CD4-positive, alpha-beta T cell (primary cell): ENCODE measurements around the gene ANKRD9. TPM values are rescaled to one million over a fixed set of nuclear protein-coding genes. Genes with fewer than 3 reads are reported as not detected.

Experiments used
- ATAC-seq: fragments of 200-7000 bp; cut with Tn5 transposase; one replicate; pipeline ENCODE4 v1.10.0; 2022; ENCODE audit warnings: mild to moderate bottlenecking; ENCODE audit not compliant: poor library complexity
- CTCF ChIA-PET: fragments of 350-600 bp; sonication (Branson Sonifier 250); formaldehyde crosslinking; loops from one replicate; lab custom pipeline; 2021; ENCODE audit warnings: antibody characterized with exemption, inconsistent platforms; lab: Charles Lee
- POLR2A ChIA-PET: fragments of 350-600 bp; sonication (Branson Sonifier 250); formaldehyde crosslinking; loops from one replicate; lab custom pipeline; 2021; ENCODE audit warnings: antibody characterized with exemption, inconsistent platforms; lab: Charles Lee
- DNase-seq, 14 experiments: peaks; one replicate each; pipeline ENCODE4 v3.0.0-alpha.2; 2013 to 2020; ENCODE audit warnings: mixed read lengths in 2 of 14
- H3K27ac ChIP-seq, 2 donors: one replicate each; pipeline versions ENCODE4 v1.5.1 to v1.7.0; 2013; ENCODE audit warnings: low read length in 2 of 2, low read depth in 1 of 2, mild to moderate bottlenecking in 1 of 2
- H3K27me3 ChIP-seq, 2 experiments: 1 replicate in 1 of 2; 2 replicates in 1 of 2; pipeline versions ENCODE4 v1.6.1 to v1.7.0; 2013; ENCODE audit warnings: low read length in 2 of 2, control low read depth in 1 of 2, mild to moderate bottlenecking in 1 of 2, moderate library complexity in 1 of 2; ENCODE audit not compliant: insufficient read depth in 2 of 2, control insufficient read depth in 1 of 2
- H3K36me3 ChIP-seq: one replicate; pipeline ENCODE4 v1.6.1; 2013; ENCODE audit warnings: low read length, control low read depth; ENCODE audit not compliant: insufficient read depth
- H3K4me1 ChIP-seq: one replicate; pipeline ENCODE4 v1.6.1; 2013; ENCODE audit warnings: low read length, control low read depth; ENCODE audit not compliant: insufficient read depth
- H3K4me3 ChIP-seq: one replicate; pipeline ENCODE4 v1.5.1; 2013; ENCODE audit warnings: mild to moderate bottlenecking, low read length, moderate library complexity
- H3K9me3 ChIP-seq, 2 experiments: 1 replicate in 1 of 2; 2 replicates in 1 of 2; pipeline versions ENCODE4 v1.6.1 to v1.7.0; 2013; ENCODE audit warnings: low read length in 2 of 2, mild to moderate bottlenecking in 2 of 2, control low read depth in 1 of 2, moderate library complexity in 1 of 2; ENCODE audit not compliant: control insufficient read depth in 1 of 2, insufficient read depth in 1 of 2
- H3K27ac Mint-ChIP-seq: one replicate; pipeline ENCODE4 v1.8.0; 2020; ENCODE audit warnings: mixed read lengths
- H3K27me3 Mint-ChIP-seq: one replicate; pipeline ENCODE4 v1.8.0; 2021; ENCODE audit warnings: mixed read lengths
- H3K36me3 Mint-ChIP-seq: one replicate; pipeline ENCODE4 v1.8.0; 2021; ENCODE audit warnings: low read depth, mixed read lengths
- H3K4me1 Mint-ChIP-seq: one replicate; pipeline ENCODE4 v1.8.0; 2021; ENCODE audit warnings: low read depth, mixed read lengths
- H3K4me3 Mint-ChIP-seq: one replicate; pipeline ENCODE4 v1.8.0; 2020; ENCODE audit warnings: mild to moderate bottlenecking, mixed read lengths
- H3K9me3 Mint-ChIP-seq: one replicate; pipeline ENCODE4 v1.8.0; 2020; ENCODE audit warnings: mixed read lengths
- CTCF ChIP-seq: fragments of 200-600 bp; IDR thresholded peaks from one replicate; pipeline ENCODE4 v1.8.0; 2022; ENCODE audit warnings: antibody characterized with exemption, mild to moderate bottlenecking
- intact Hi-C, 2 experiments: fragments of 100-400 bp; cut with DNase I in 1 of 2; cut with micrococcal nuclease in 1 of 2; formaldehyde crosslinking; loops; one replicate each; pipeline versions ENCODE4 v1.15.1 to v1.9.0; 2023 to 2025; cut with DNase I, micrococcal nuclease
- total RNA-seq, 174 experiments: library from RNA in 2 of 174; stranded (reverse) in 2 of 174; gene quantifications; one replicate each; pipeline ENCODE4 v1.2.3 and lab custom pipeline; 2021 to 2026

The ANKRD9 gene
- total RNA-seq, 2 experiments from 2014 or later: 4.4 to 5.5 TPM

GRCh38 chr14:102507081-102507856 lies 2.3 kb downstream of the ANKRD9 start:
- DNase-seq (peak in 5 of 14 experiments; percentile 43 to 59 (median 52)), ATAC-seq (peak; percentile 24)
- peaks cover 2% of the 10 kb centered on the region for H3K9me3 Mint-ChIP-seq
- H3K4me3 Mint-ChIP-seq: no peak overlapping the region
- no peaks in the 10 kb centered on the region for H3K27me3 ChIP-seq
- peaks cover 25% of the 10 kb centered on the region for H3K4me1 ChIP-seq
- H3K36me3 ChIP-seq: no peaks in the 10 kb centered on the region
- H3K9me3 ChIP-seq: peaks cover 0 to 5% of the 10 kb centered on the region in 2 experiments
- H3K27me3 Mint-ChIP-seq: no peaks in the 10 kb centered on the region
- POLR2A ChIA-PET: no interaction called here
- TF ChIP-seq CTCF: no peak
- intact Hi-C loops: loop anchor here in 1 of 2 experiments (5.0 kb wide), 1 partner anchor 370 kb away; the partner anchor contains the start of gene WDR20
- no peaks in the 10 kb centered on the region for H3K36me3 Mint-ChIP-seq
- peak overlapping the region; percentile 53 for H3K27ac Mint-ChIP-seq
- peaks cover 18% of the 10 kb centered on the region for H3K4me1 Mint-ChIP-seq
- no peak overlapping the region for H3K27ac ChIP-seq
- CTCF ChIA-PET: no interaction called here
- H3K4me3 ChIP-seq: no peak overlapping the region

DNA sequence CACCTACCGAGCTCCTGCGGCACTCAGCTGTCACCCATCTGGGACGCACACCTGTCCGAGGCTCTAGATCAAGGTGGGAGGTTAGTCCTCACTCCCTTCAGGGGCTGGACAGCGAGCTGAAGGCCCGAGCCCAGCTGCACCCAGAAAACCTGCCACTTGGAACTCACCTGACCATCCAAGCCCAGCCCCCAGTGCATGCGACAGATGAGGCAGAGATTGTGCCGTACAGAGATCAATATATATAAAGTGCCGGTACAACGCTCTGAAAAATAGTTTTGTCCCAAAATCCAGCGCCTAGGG lies 3.0 kb downstream of the ANKRD9 start:
- Mint-ChIP-seq H3K4me3 (peak overlapping the region; percentile 79), H3K36me3 (no peaks in the 10 kb centered on the region), H3K27me3 (no peaks in the 10 kb centered on the region), H3K4me1 (peaks cover 18% of the 10 kb centered on the region), H3K27ac (peak overlapping the region; percentile 53), H3K9me3 (peaks cover 2% of the 10 kb centered on the region)
- Histone ChIP-seq H3K4me1 (peaks cover 24% of the 10 kb centered on the region), H3K4me3 (no peak overlapping the region), H3K36me3 (no peaks in the 10 kb centered on the region), H3K27me3 (no peaks in the 10 kb centered on the region), H3K27ac (no peak overlapping the region), H3K9me3 (peaks cover 0 to 5% of the 10 kb centered on the region in 2 experiments)
- no peak for TF ChIP-seq CTCF
- intact Hi-C loops: loop anchor here in 1 of 2 experiments (5.0 kb wide), 1 partner anchor 369 kb away; the partner anchor contains the start of gene WDR20
- ChIA-PET POLR2A (no interaction called here), CTCF (no interaction called here)
- DNase-seq (no peak), ATAC-seq (no peak)

GRCh38 chr14:102505775-102506625 lies 3.6 kb downstream of the ANKRD9 start:
- peaks cover 2% of the 10 kb centered on the region for H3K9me3 Mint-ChIP-seq
- TF ChIP-seq CTCF: no peak
- Histone ChIP-seq H3K9me3 (peaks cover 0 to 5% of the 10 kb centered on the region in 2 experiments), H3K27me3 (no peaks in the 10 kb centered on the region), H3K4me1 (peaks cover 18% of the 10 kb centered on the region), H3K27ac (no peak overlapping the region), H3K4me3 (no peak overlapping the region), H3K36me3 (no peaks in the 10 kb centered on the region)
- intact Hi-C loops: loop anchor here in 1 of 2 experiments (5.0 kb wide), 1 partner anchor 369 kb away; the partner anchor contains the start of gene WDR20
- CTCF ChIA-PET: no interaction called here
- ATAC-seq (no peak), DNase-seq (no peak)
- peaks cover 18% of the 10 kb centered on the region for H3K4me1 Mint-ChIP-seq
- no peak overlapping the region for H3K4me3 Mint-ChIP-seq
- H3K27ac Mint-ChIP-seq: no peak overlapping the region
- no peaks in the 10 kb centered on the region for H3K36me3 Mint-ChIP-seq
- POLR2A ChIA-PET: no interaction called here
- no peaks in the 10 kb centered on the region for H3K27me3 Mint-ChIP-seq
